HG03066 (cell line): Measurements from ENCODE around the gene PWWP2B.
"Not testable (repeated sequence)": the region's sequence is repeated elsewhere in the genome, so short reads cannot be mapped to it uniquely, and the experiment has no call there.

ENCODE experiments used
- ATAC-seq: cut with Tn5 transposase; IDR thresholded peaks from one replicate; pipeline ENCODE4 v1.9.1; 2021; ENCODE audit warnings: low read depth; ENCODE audit not compliant: unreplicated experiment

PWWP2B gene

GRCh38 chr10:132428486-132428995 is 31.5 kb downstream of the PWWP2B start:
- no peak for ATAC-seq

DNA sequence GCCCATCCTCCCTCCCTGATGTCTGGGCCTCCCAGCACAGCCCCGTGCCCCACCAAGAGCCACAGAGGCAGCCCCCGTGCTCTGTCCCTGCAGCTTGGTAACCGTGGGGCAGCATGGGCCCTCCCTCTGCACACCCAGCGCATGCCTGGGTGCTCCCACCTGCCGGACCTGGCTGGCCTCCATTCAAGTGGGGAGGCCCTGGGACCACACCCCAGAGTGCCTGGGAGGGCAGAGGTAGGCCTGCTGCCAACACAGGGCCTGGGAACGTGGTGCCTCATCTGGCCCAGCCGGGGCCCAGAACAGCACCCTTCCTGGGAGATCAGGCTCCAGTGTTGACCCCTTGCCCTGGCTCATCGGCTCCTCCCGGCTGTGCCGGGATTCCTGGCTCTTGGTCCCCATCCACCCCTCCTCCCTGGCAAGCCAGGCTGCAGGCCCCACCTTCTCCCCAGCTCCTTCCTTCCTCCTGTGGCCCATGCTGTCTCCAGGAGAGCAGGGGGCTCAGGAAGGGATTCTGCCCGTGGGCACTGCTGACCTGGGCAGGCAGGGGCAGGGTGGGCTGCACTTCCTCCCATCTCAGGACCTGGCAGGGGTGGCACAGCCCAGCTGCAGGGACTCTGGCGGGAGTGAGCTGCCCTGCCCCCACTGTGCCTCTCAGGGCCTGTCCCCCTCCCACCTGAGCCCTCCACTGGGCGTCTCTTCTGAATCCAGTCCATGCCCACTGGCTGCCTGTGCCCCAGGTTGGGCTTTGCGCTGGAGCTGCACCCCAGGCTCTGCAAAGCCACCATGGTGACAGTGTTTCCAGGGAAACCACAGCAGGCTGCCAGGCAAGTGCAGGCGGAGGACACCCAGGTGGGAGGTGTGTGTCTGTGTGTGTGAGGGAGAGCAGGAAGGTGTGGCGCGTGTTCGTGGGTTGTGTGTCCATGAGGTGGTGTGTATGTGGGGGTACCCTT is 32.6 kb downstream of the PWWP2B start:
- ATAC-seq: no peak

GRCh38 chr10:132430231-132430743 is 33.3 kb downstream of the PWWP2B start:
- no peak for ATAC-seq

DNA sequence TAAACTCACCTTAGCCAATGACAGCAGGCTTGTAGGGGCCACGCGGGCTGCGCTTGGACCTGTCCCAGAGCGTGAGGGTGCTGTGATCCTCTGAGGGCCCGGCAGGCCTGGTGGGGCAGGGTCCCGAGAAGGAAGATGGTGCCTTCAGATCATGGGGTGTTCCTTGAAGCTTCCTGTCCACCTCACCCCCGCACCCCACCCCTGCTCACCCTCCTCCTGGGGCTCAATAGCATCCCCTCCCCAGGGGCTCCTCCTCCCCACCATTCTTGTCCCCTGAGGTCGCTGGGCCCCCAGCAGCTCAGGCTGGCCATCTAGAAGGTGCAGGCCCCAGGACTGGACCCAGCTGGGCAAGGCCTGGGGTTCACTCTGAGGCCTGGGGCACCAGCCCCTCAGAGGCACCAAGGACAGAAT is 33.9 kb downstream of the PWWP2B start:
- no peak for ATAC-seq

- no peak for ATAC-seq
Observed at GRCh38 chr10:132431537-132432175, 34.7 kb downstream of the PWWP2B start.

- ATAC-seq: no peak
Observed at GRCh38 chr10:132432176-132432540, 35.2 kb downstream of the PWWP2B start.

- ATAC-seq: no peak
Observed at GRCh38 chr10:132433671-132434340, 36.8 kb downstream of the PWWP2B start.

DNA sequence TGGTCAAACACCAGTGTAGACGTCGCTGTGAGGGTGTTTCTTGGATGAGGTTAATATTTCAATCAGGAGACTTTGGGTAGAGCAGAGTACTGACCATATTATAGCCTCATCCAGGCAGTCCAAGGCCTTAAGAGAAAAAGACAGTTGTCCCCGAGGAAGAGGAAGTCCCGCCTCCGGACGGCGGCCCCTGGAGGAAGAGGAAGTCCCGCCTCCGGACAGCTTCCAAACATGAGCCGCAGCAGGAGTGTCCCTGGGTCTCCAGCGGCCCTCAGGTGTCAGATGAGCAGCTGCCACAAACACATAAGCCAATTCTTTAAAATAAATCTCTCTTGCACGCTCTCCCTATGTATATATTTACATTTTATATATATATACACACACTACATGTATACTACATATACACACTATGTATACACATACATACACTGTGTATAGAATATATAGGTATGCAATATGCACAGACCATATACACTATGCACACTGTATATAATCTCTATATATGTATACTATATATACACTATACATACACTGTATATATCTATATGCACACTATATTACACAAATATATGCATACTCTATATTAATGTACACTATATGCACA is 37.5 kb downstream of the PWWP2B start:
- peak; percentile 61 for ATAC-seq

DNA sequence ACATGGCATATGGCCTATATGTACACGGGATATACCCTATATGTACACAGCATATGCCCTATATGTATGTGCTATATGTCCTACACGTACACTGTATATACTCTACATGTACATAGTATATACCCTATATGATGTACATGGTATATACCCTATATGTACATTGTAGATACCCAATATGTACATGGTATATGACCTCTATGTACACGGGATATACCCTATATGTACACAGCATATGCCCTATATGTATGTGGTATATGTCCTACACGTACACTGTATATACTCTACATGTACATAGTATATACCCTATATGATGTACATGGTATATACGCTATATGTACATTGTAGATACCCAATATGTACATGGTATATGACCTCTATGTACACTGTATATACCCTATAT is 38.3 kb downstream of the PWWP2B start:
- ATAC-seq: not testable (repeated sequence)

- not testable (repeated sequence) for ATAC-seq
Observed at GRCh38 chr10:132436096-132436495, 39.1 kb downstream of the PWWP2B start.

GRCh38 chr10:132436861-132437410 is 39.9 kb downstream of the PWWP2B start:
- no peak for ATAC-seq

DNA sequence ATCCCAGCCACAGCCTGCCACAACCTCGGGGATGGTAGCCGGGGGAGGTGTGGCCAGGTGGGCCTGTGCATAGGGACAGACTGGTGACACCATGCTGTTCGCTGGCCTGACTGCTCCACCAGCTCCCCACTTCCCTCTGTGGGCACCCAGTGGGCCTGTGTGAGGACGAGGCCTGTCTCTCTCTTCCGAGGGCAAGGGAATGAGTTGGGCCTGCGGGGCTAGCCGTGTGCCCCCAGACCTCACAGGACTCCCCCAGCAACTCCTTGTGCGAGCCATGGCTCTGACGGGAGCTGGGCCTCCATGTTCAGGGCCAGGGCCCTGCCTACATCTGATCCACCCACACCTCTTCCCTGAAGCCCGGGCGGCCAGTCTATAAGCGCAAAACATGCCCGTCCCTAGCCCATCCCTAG is 40.5 kb downstream of the PWWP2B start:
- no peak for ATAC-seq

DNA sequence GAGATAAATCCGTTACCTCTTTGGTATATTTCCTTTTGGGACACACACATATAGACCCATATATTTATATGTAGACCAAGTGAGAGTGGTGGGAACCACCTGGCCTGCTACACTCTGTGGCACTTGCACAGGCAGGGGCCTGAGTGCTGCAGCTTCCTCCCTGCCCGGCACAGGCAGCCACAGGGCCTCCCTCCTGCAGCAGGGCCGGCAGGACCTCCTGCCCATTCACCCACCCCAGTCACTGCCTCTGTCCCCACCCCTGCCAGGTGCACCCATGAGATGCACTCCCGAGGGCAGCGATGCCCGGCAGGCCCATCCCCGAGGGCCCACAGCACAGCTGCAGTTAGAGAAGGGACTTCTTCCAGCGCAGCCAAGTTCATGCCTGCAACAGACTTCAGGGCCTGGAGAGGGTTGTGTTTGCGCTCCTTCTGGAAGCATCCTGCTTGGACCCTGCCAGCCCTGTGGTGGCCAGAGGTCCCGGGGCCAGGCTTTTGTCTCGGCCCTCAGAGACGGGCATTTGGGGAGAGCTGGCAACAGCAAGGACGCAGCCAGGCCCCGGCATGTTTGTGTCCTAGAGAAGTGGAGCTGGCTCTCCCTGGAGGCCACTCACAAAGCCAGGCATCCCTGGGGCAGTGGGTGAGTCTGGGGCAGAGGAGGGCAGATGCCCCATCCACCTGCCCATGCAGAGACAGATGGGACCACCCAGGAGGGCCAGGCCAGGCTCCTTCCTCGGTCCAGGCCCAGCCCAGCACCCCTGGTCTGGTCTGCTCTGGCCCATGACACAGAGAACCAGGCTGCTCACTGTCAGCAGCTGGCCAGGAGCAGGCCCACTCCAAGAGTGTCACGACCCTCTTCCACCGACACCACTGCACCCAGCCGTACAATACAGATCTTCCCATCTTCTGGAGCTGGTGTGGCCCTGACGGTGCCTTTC is 41.4 kb downstream of the PWWP2B start:
- no peak for ATAC-seq

GRCh38 chr10:132439025-132439388 is 42.0 kb downstream of the PWWP2B start:
- no peak for ATAC-seq

- no peak for ATAC-seq
Observed at GRCh38 chr10:132439424-132440163, 42.6 kb downstream of the PWWP2B start.

DNA sequence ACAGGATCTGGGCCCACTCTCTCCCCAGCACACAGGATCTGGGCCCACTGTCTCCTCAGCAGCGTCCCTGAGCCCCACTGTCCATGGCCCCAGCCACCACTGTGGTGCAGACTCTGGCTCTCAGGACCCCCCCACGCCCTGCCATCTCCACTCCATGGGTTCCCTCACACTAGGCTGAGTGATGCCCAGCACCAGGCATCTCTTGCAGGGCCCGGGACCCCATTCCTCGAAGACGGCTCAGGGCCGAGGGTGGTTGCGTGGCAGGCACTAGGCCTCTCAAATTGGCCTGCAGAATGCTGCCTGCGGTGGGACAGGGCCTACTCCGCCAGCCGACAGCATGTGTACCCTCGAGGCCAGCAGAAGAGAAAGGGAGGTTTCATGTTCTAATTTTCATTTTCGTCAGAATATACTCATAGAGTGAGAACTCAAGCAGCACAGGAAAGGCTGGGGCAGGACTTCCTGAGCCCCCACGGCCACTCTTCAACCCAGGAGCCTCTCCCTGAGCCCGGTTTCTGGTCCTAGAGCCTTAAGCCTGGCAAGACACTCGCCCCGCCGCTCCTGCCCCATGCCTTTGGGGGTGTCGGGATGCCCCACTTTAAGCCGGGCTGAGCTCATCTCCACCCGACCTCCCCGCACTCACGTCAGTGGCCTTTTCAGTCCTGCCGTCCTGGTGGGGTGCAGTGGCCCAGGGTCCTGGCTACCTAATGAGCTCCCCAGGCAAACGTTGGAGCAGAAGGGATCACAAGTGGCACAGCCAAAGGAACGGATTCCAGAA is 44.0 kb downstream of the PWWP2B start:
- no peak for ATAC-seq

DNA sequence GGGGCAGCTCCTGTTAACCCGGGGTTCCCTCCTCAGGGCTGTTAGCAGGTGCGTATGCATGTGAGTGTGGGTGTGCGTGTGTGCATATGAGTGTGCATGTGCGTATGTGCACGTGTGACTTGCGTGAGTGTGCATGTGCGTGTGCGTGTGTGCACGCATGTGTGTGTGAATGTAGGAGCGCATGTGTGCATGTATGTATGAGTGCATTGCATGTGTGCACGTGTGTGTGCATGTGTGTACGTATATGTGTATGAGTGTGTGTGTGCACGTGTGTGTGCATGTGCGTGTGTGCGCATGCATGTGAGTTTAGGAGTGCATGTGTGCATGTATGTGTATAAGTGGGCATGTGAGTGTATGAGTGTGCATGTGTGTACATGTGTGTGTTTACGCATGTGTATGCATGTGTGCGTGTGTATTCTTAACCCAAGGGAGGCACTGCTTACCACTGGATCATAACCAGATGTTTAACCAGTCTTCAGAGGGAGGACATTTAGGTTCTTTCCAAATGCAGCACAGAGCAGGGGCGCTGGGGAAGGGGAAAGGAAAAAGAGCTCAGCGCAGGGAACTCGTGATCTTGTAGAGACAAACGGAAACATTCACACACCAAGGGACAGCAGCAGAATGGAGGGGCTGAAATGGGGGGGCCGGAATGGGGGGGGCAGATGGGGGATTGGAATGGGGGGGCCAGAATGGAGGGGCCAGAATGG is 45.0 kb downstream of the PWWP2B start:
- ATAC-seq: no peak
